ENCODE results near the gene LRRC7. TPM values are rescaled to one million over a fixed set of nuclear protein-coding genes. Genes with fewer than 3 reads are reported as not detected.

The LRRC7 gene
- total RNA-seq, 4 donors from 2014 or later = 0.62 to 2.1 (median 1.3) TPM

- ATAC-seq (no peak), DNase-seq (no peak)
- Histone ChIP-seq H3K9me3 (no peaks in the 10 kb centered on the region), H3K4me1 (no peaks in the 10 kb centered on the region), H3K27me3 (no peaks in the 10 kb centered on the region), H3K27ac (no peak overlapping the region), H3K36me3 (no peaks in the 10 kb centered on the region), H3K4me3 (no peak overlapping the region)
- intact Hi-C loops (cut with DNase I; ENCODE audit: low total_unique reads) = no loop called here
- TF ChIP-seq POLR2A (IDR thresholded peaks at IDR 0.05) (no peak), CTCF (IDR thresholded peaks at IDR 0.05 in 4 of 5, conservative IDR thresholded peaks at IDR 0.05 in 1 of 5) (no peak)
- in situ Hi-C loops (cut with MboI; ENCODE audit: low sequenced_read_pairs in 4 of 4) = no loop called here
These were observed 431.1 kb downstream of the LRRC7 start for GRCh38 chr1:69998847-69999246.

GRCh38 chr1:70003211-70003908 is 435.6 kb downstream of the LRRC7 start:
- intact Hi-C loops (cut with DNase I; ENCODE audit: low total_unique reads) = no loop called here
- no peaks in the 10 kb centered on the region for H3K9me3 ChIP-seq
- in situ Hi-C loops (cut with MboI; ENCODE audit: low sequenced_read_pairs in 4 of 4) = no loop called here
- no peak overlapping the region for H3K4me3 ChIP-seq
- ATAC-seq (no peak), DNase-seq (no peak)
- no peak overlapping the region for H3K27ac ChIP-seq
- H3K27me3 ChIP-seq = no peaks in the 10 kb centered on the region
- no peaks in the 10 kb centered on the region for H3K4me1 ChIP-seq
- no peaks in the 10 kb centered on the region for H3K36me3 ChIP-seq
- TF ChIP-seq CTCF (IDR thresholded peaks at IDR 0.05 in 4 of 5, conservative IDR thresholded peaks at IDR 0.05 in 1 of 5) (no peak), POLR2A (IDR thresholded peaks at IDR 0.05) (no peak)

- Histone ChIP-seq H3K36me3 (no peaks in the 10 kb centered on the region), H3K4me3 (no peak overlapping the region), H3K4me1 (no peaks in the 10 kb centered on the region), H3K9me3 (no peaks in the 10 kb centered on the region), H3K27ac (no peak overlapping the region), H3K27me3 (no peaks in the 10 kb centered on the region)
- DNase-seq (no peak), ATAC-seq (no peak)
- in situ Hi-C loops (cut with MboI; ENCODE audit: low sequenced_read_pairs in 4 of 4) = no loop called here
- TF ChIP-seq CTCF (IDR thresholded peaks at IDR 0.05 in 4 of 5, conservative IDR thresholded peaks at IDR 0.05 in 1 of 5) (no peak), POLR2A (IDR thresholded peaks at IDR 0.05) (no peak)
- intact Hi-C loops (cut with DNase I; ENCODE audit: low total_unique reads) = no loop called here
These were observed 437.8 kb downstream of the LRRC7 start for GRCh38 chr1:70005386-70006034.

GRCh38 chr1:70008660-70009059 is 440.9 kb downstream of the LRRC7 start:
- intact Hi-C loops (cut with DNase I; ENCODE audit: low total_unique reads) = no loop called here
- TF ChIP-seq CTCF (IDR thresholded peaks at IDR 0.05 in 4 of 5, conservative IDR thresholded peaks at IDR 0.05 in 1 of 5) = no peak
- TF ChIP-seq POLR2A (IDR thresholded peaks at IDR 0.05) = no peak

More at GRCh38 chr1:70008660-70009059, 440.9 kb downstream of the LRRC7 start:
- H3K9me3 ChIP-seq = no peaks in the 10 kb centered on the region
- no peak overlapping the region for H3K27ac ChIP-seq
- in situ Hi-C loops (cut with MboI; ENCODE audit: low sequenced_read_pairs in 4 of 4) = no loop called here
- no peaks in the 10 kb centered on the region for H3K36me3 ChIP-seq
- ATAC-seq (no peak), DNase-seq (no peak)
- no peak overlapping the region for H3K4me3 ChIP-seq
- H3K27me3 ChIP-seq = no peaks in the 10 kb centered on the region
- H3K4me1 ChIP-seq = no peaks in the 10 kb centered on the region

Data from gastrocnemius medialis (tissue), 4 donors.